Suppressor macrophage (primary cell): Measurements from ENCODE around the gene TMEM30B.

Experiments
- DNase-seq, 4 experiments: peaks; one replicate each; pipeline ENCODE4 v3.0.0-alpha.2; 2020 to 2022

The TMEM30B gene

DNA sequence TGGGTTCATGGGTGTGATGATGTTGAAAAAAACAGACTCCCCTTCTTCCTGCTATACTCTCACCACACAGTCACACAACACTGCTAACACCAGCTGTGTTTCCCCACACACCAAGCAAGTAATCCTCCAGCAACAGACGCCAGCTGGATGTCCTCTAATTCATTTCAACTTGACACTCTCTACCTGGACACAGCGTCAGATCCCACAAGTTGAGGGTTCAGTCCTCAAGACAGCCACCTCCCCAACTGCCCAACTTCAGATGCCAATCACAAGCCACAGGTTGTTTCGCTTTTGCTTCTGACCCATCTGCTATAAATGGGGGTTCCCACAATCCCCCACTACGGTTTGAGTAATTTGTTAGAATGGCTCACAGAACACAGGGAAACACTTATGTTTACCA lies 49.3 kb downstream of the TMEM30B start:
- DNase-seq, result no peak

DNA sequence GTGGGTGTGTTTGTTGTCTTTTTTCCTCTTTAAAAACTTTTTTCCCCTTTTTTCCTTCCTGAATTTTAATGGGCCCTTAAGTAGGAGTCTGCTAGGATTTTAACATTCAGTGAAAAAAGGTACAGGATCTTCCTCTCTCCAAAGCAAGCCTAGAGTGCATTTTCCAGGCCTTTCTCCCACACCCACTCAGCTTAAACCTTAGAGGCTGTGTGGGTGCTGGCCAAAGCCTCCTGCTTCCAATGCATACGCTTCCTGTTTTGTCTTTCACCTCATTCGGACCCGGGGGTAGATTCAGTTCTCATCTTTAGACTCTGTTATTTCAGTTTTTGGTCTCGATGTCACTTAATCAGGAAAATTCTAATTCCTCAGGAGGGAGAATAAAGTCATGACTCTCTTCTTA lies 51.2 kb downstream of the TMEM30B start:
- peak in 3 of 4 experiments; percentile 25 to 39 (median 36) for DNase-seq

GRCh38 chr14:61229475-61229888 lies 51.7 kb downstream of the TMEM30B start:
- DNase-seq, result no peak

- DNase-seq, result no peak
These were observed 53.1 kb downstream of the TMEM30B start for GRCh38 chr14:61227884-61228591.
